ENCODE measurements around the gene UBE2U. TPM values are rescaled to one million over a fixed set of nuclear protein-coding genes. Genes with fewer than 3 reads are reported as not detected.

UBE2U gene
- total RNA-seq, 4 donors from 2014 or later, result not detected

GRCh38 chr1:64179588-64179987 is 23.8 kb upstream of the UBE2U start:
- Histone ChIP-seq H3K4me1 (no peaks in the 10 kb centered on the region), H3K4me3 (no peak overlapping the region), H3K36me3 (peaks cover 7% of the 10 kb centered on the region), H3K27me3 (no peaks in the 10 kb centered on the region), H3K9me3 (no peaks in the 10 kb centered on the region), H3K27ac (no peak overlapping the region)
- WGBS, result 82% methylated on average over 4 of the region's 4 CpGs
- DNase-seq (ENCODE audit: low spot score in 2 of 2), result no peak
- TF ChIP-seq EP300 (IDR thresholded peaks at IDR 0.05) (no peak), POLR2A (IDR thresholded peaks at IDR 0.05) (no peak), POLR2AphosphoS5 (IDR thresholded peaks at IDR 0.05) (no peak)
- TF ChIP-seq, protein P1, sequence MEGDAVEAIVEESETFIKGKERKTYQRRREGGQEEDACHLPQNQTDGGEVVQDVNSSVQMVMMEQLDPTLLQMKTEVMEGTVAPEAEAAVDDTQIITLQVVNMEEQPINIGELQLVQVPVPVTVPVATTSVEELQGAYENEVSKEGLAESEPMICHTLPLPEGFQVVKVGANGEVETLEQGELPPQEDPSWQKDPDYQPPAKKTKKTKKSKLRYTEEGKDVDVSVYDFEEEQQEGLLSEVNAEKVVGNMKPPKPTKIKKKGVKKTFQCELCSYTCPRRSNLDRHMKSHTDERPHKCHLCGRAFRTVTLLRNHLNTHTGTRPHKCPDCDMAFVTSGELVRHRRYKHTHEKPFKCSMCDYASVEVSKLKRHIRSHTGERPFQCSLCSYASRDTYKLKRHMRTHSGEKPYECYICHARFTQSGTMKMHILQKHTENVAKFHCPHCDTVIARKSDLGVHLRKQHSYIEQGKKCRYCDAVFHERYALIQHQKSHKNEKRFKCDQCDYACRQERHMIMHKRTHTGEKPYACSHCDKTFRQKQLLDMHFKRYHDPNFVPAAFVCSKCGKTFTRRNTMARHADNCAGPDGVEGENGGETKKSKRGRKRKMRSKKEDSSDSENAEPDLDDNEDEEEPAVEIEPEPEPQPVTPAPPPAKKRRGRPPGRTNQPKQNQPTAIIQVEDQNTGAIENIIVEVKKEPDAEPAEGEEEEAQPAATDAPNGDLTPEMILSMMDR (IDR thresholded peaks at IDR 0.05), result no peak

GRCh38 chr1:64182207-64182606 is 21.2 kb upstream of the UBE2U start:
- Histone ChIP-seq H3K27me3 (no peaks in the 10 kb centered on the region), H3K36me3 (peaks cover 7% of the 10 kb centered on the region), H3K4me1 (no peaks in the 10 kb centered on the region), H3K9me3 (no peaks in the 10 kb centered on the region), H3K4me3 (no peak overlapping the region), H3K27ac (no peak overlapping the region)
- no peak for TF ChIP-seq EP300 (IDR thresholded peaks at IDR 0.05)
- TF ChIP-seq POLR2AphosphoS5 (IDR thresholded peaks at IDR 0.05), result no peak
- no peak for TF ChIP-seq POLR2A (IDR thresholded peaks at IDR 0.05)
- TF ChIP-seq, protein P1 (IDR thresholded peaks at IDR 0.05), result no peak
- no peak for DNase-seq (ENCODE audit: low spot score in 2 of 2)
- WGBS, result 91% methylated on average over 2 of the region's 2 CpGs

DNA sequence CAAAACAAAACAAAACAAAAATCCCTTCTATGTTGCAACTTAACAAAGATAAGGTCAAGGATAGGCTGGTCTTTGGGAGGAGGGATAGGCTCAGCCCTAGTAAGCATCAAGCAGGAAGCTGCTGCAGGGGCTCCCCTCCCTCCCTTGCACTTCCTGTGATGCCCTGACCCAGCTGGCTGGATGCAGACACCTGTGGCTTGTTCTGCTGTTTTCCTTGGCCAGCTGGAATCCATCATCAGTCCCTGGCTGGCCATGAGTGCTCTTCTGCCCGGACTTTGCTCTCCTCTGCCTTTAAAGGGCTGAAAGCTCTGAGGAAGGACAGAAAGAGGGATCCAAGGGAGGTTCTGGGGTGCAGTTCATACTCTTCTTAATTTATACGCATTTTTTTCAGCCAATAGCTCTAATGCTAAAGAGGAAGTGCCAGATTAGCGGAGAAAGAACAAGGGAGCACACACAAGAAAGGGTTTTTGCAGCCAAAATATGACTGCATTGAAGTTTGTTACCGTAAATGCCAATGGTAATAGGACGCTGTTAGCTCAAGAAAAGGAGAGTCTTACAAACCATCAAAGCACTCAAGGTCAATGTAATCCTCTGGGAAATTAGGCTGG is 19.9 kb upstream of the UBE2U start:
- DNase-seq (ENCODE audit: low spot score in 2 of 2), result no peak
- Histone ChIP-seq H3K4me3 (no peak overlapping the region), H3K36me3 (peaks cover under 1% of the 10 kb centered on the region), H3K27ac (no peak overlapping the region), H3K27me3 (no peaks in the 10 kb centered on the region), H3K9me3 (no peaks in the 10 kb centered on the region), H3K4me1 (no peaks in the 10 kb centered on the region)
- TF ChIP-seq POLR2A (IDR thresholded peaks at IDR 0.05), result no peak
- TF ChIP-seq, protein P1 (IDR thresholded peaks at IDR 0.05), result no peak
- TF ChIP-seq POLR2AphosphoS5 (IDR thresholded peaks at IDR 0.05), result no peak
- TF ChIP-seq EP300 (IDR thresholded peaks at IDR 0.05), result no peak
- WGBS, result 65% methylated on average over 5 of the region's 5 CpGs

DNA sequence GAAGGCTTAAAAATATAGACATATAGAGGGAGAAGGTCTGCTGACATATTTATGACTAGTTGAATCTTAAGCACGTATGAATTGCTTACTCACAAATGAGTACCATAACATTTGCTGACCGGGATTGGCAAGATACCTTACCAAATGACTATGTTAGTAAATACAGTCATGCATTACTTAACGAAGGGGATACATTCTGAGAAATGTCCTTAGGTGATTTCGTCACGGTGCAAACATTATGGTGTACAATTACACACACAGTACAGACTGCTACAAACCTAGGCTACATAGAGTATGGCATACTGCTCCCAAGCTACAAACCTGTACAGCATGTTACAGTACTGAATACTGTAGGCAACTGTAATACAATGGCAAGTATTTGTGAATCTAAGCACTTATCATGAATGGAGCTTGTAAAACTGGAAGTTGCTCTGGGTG is 19.4 kb upstream of the UBE2U start:
- Histone ChIP-seq H3K9me3 (no peaks in the 10 kb centered on the region), H3K27me3 (no peaks in the 10 kb centered on the region), H3K27ac (no peak overlapping the region), H3K36me3 (no peaks in the 10 kb centered on the region), H3K4me3 (no peak overlapping the region), H3K4me1 (no peaks in the 10 kb centered on the region)
- DNase-seq (ENCODE audit: low spot score in 2 of 2), result no peak
- TF ChIP-seq POLR2A (IDR thresholded peaks at IDR 0.05), result no peak
- TF ChIP-seq, protein P1 (IDR thresholded peaks at IDR 0.05), result no peak
- no peak for TF ChIP-seq EP300 (IDR thresholded peaks at IDR 0.05)
- TF ChIP-seq POLR2AphosphoS5 (IDR thresholded peaks at IDR 0.05), result no peak
- WGBS, result 59% methylated on average over 5 of the region's 5 CpGs

DNA sequence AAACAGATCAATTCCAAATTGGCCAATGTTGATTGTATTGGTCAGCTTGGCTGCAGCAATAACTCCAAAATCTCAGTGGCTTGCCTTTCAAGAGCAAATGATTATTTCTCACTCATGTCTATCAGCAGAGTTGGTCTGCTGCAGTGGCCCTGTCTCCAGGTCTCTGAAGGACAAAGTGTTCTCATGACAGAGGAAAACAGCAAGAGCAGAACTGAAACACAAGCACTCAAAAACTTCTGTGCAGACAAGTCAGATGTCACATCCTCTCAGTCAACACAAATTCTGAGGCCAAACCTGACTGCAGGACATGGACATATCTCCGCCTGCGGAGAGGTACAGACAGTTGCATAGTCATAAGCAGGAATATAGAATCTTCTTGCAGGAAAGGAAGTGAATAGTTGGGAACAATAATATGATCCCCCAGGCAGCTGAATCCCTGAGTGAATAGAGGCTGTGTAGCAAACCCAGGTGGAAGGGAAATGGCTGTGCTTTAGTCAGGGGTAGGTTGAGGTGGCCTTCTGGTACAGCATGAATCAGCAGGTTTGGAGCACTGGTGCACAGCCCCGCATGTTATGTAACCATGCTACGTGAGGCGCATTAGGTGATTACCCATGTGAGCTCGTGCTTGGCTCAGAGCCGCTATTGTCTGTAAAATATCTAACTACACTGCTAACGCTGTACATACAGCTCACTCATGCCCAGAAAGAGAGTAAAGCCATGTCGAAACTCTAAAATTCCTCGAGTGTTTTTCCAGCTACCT is 17.1 kb upstream of the UBE2U start:
- no peaks in the 10 kb centered on the region for H3K27me3 ChIP-seq
- H3K4me3 ChIP-seq, result no peak overlapping the region
- H3K9me3 ChIP-seq, result no peaks in the 10 kb centered on the region
- no peaks in the 10 kb centered on the region for H3K4me1 ChIP-seq
- DNase-seq (ENCODE audit: low spot score in 2 of 2), result no peak
- H3K27ac ChIP-seq, result no peak overlapping the region
- WGBS, result 76% methylated on average over 10 of the region's 10 CpGs
- TF ChIP-seq POLR2AphosphoS5 (IDR thresholded peaks at IDR 0.05) (no peak), EP300 (IDR thresholded peaks at IDR 0.05) (no peak), POLR2A (IDR thresholded peaks at IDR 0.05) (no peak)
- TF ChIP-seq, protein P1 (IDR thresholded peaks at IDR 0.05), result no peak
- H3K36me3 ChIP-seq, result no peaks in the 10 kb centered on the region
